ENCODE measurements around the gene TRIM34. TPM values are rescaled to one million over a fixed set of nuclear protein-coding genes. Genes with fewer than 3 reads are reported as not detected.
"Not testable (repeated sequence)": the region's sequence is repeated elsewhere in the genome, so short reads cannot be mapped to it uniquely, and the experiment has no call there.

The TRIM34 gene
- total and polyA plus RNA-seq, 2 donors from 2014 or later, result 5.9 to 6.7 TPM

- Histone ChIP-seq H3K4me1 (ENCODE audit: control insufficient read depth in 2 of 3, insufficient read depth in 2 of 3, low read depth in 1 of 3, low read length in 3 of 3) (no peaks in the 10 kb centered on the region), H3K36me3 (ENCODE audit: control insufficient read depth in 2 of 3, insufficient read depth in 3 of 3, low read length in 3 of 3) (peaks cover 2 to 5% (median 3%) of the 10 kb centered on the region in 3 donors), H3K4me3 (ENCODE audit: low read length in 3 of 3) (no peak overlapping the region), H3K27ac (ENCODE audit: low read depth in 2 of 2, low read length in 2 of 2) (no peak overlapping the region), H3K9me3 (ENCODE audit: control insufficient read depth in 2 of 3, insufficient read depth in 1 of 3, low read length in 3 of 3) (no peaks in the 10 kb centered on the region), H3K27me3 (ENCODE audit: control insufficient read depth, insufficient read depth, low read length) (no peaks in the 10 kb centered on the region), H3K9ac (ENCODE audit: low read length in 3 of 3) (no peak overlapping the region)
- DNase-seq (no peak), FAIRE-seq (no peak)
- intact Hi-C loops (cut with DNase I), result no loop called here
- TF ChIP-seq CTCF (IDR thresholded peaks at IDR 0.05; ENCODE audit: borderline replicate concordance, extremely low read depth, insufficient read depth), result no peak
Measured at GRCh38 chr11:5646139-5646538, 21.3 kb downstream of the TRIM34 start.

GRCh38 chr11:5655474-5655873, 30.7 kb downstream of the TRIM34 start:
- H3K27me3 ChIP-seq (ENCODE audit: control insufficient read depth, insufficient read depth, low read length), result no peaks in the 10 kb centered on the region
- H3K4me1 ChIP-seq (ENCODE audit: control insufficient read depth in 2 of 3, insufficient read depth in 2 of 3, low read depth in 1 of 3, low read length in 3 of 3), result no peaks in the 10 kb centered on the region
- H3K36me3 ChIP-seq (ENCODE audit: control insufficient read depth in 2 of 3, insufficient read depth in 3 of 3, low read length in 3 of 3), result no peaks in the 10 kb centered on the region
- H3K9ac ChIP-seq (ENCODE audit: low read length in 3 of 3), result no peak overlapping the region
- TF ChIP-seq CTCF (IDR thresholded peaks at IDR 0.05; ENCODE audit: borderline replicate concordance, extremely low read depth, insufficient read depth), result no peak
- intact Hi-C loops (cut with DNase I), result no loop called here
- no peak for FAIRE-seq
- H3K4me3 ChIP-seq (ENCODE audit: low read length in 3 of 3), result no peak overlapping the region
- H3K27ac ChIP-seq (ENCODE audit: low read depth in 2 of 2, low read length in 2 of 2), result no peak overlapping the region
- H3K9me3 ChIP-seq (ENCODE audit: control insufficient read depth in 2 of 3, insufficient read depth in 1 of 3, low read length in 3 of 3), result peaks cover 0 to 3% (median 0%) of the 10 kb centered on the region in 3 donors
- DNase-seq, result no peak

- H3K36me3 ChIP-seq (ENCODE audit: control insufficient read depth in 2 of 3, insufficient read depth in 3 of 3, low read length in 3 of 3); FAIRE-seq: not testable (repeated sequence)
Measured at GRCh38 chr11:5656956-5657355, 32.2 kb downstream of the TRIM34 start.

GRCh38 chr11:5658318-5658717, 33.5 kb downstream of the TRIM34 start:
- Histone ChIP-seq H3K4me3 (ENCODE audit: low read length in 3 of 3) (no peak overlapping the region), H3K9me3 (ENCODE audit: control insufficient read depth in 2 of 3, insufficient read depth in 1 of 3, low read length in 3 of 3) (no peaks in the 10 kb centered on the region), H3K27me3 (ENCODE audit: control insufficient read depth, insufficient read depth, low read length) (no peaks in the 10 kb centered on the region), H3K9ac (ENCODE audit: low read length in 3 of 3) (no peak overlapping the region), H3K4me1 (ENCODE audit: control insufficient read depth in 2 of 3, insufficient read depth in 2 of 3, low read depth in 1 of 3, low read length in 3 of 3) (no peaks in the 10 kb centered on the region), H3K36me3 (ENCODE audit: control insufficient read depth in 2 of 3, insufficient read depth in 3 of 3, low read length in 3 of 3) (no peaks in the 10 kb centered on the region), H3K27ac (ENCODE audit: low read depth in 2 of 2, low read length in 2 of 2) (no peak overlapping the region)
- DNase-seq (no peak), FAIRE-seq (no peak)
- intact Hi-C loops (cut with DNase I), result no loop called here
- TF ChIP-seq CTCF (IDR thresholded peaks at IDR 0.05; ENCODE audit: borderline replicate concordance, extremely low read depth, insufficient read depth), result no peak

More at GRCh38 chr11:5656956-5657355, 32.2 kb downstream of the TRIM34 start:
- H3K27me3 ChIP-seq (ENCODE audit: control insufficient read depth, insufficient read depth, low read length); intact Hi-C loops (cut with DNase I); H3K4me1 ChIP-seq (ENCODE audit: control insufficient read depth in 2 of 3, insufficient read depth in 2 of 3, low read depth in 1 of 3, low read length in 3 of 3); H3K9ac ChIP-seq (ENCODE audit: low read length in 3 of 3); H3K27ac ChIP-seq (ENCODE audit: low read depth in 2 of 2, low read length in 2 of 2); H3K4me3 ChIP-seq (ENCODE audit: low read length in 3 of 3); H3K9me3 ChIP-seq (ENCODE audit: control insufficient read depth in 2 of 3, insufficient read depth in 1 of 3, low read length in 3 of 3); DNase-seq: not testable (repeated sequence)

All from kidney (tissue), 14 donors.